Hematopoietic multipotent progenitor cell treated with erythropoietin and hydrocortisone succinate and interleukin-3 and kit ligand, for 15 days (in vitro differentiated cells): ENCODE data around the gene GATA5.
"Not testable (repeated sequence)": the region's sequence is repeated elsewhere in the genome, so short reads cannot be mapped to it uniquely, and the experiment has no call there.

ENCODE experiments used
- DNase-seq: peaks from one replicate; pipeline ENCODE4 v3.0.0-alpha.2; 2015; ENCODE audit warnings: low spot score

The GATA5 gene

GRCh38 chr20:62429455-62430310, 46.1 kb downstream of the GATA5 start:
- no peak for DNase-seq

GRCh38 chr20:62428396-62429295, 47.1 kb downstream of the GATA5 start:
- DNase-seq = no peak

GRCh38 chr20:62428002-62428372, 47.8 kb downstream of the GATA5 start:
- DNase-seq = no peak

- DNase-seq = no peak
Observed at GRCh38 chr20:62427172-62428001, 48.4 kb downstream of the GATA5 start, which contains the start of gene RBBP8NL. Gene RBBP8NL (minus strand): TSS chr20:62427539. CDS start chr20:62419647, 7,892 bp downstream.

- no peak for DNase-seq
Observed at GRCh38 chr20:62426699-62427131, 49.1 kb downstream of the GATA5 start.

GRCh38 chr20:62426059-62426348, 49.8 kb downstream of the GATA5 start:
- DNase-seq = not testable (repeated sequence)

- DNase-seq = no peak
Observed at GRCh38 chr20:62425281-62426058, 50.3 kb downstream of the GATA5 start.

GRCh38 chr20:62424249-62425107, 51.3 kb downstream of the GATA5 start:
- no peak for DNase-seq

GRCh38 chr20:62423326-62423706, 52.5 kb downstream of the GATA5 start:
- DNase-seq = no peak

- DNase-seq = no peak
Observed at GRCh38 chr20:62422636-62423325, 53.0 kb downstream of the GATA5 start.

- no peak for DNase-seq
Observed at GRCh38 chr20:62421716-62421990, 54.1 kb downstream of the GATA5 start.

GRCh38 chr20:62420846-62421715, 54.7 kb downstream of the GATA5 start:
- DNase-seq = no peak

GRCh38 chr20:62419759-62420158, 56.0 kb downstream of the GATA5 start:
- DNase-seq = no peak

GRCh38 chr20:62418709-62419487, 56.9 kb downstream of the GATA5 start:
- no peak for DNase-seq

GRCh38 chr20:62417981-62418708, 57.6 kb downstream of the GATA5 start:
- DNase-seq = no peak

- DNase-seq = no peak
Observed at GRCh38 chr20:62416651-62417637, 58.9 kb downstream of the GATA5 start.
